Spleen (tissue), 7 donors: ENCODE results near the gene H1-8.

Source experiments
- CTCF ChIP-seq, 11 experiments: fragments of 200-600 bp in 7 of 11; fragments of 450-650 bp in 4 of 11; sonication (generic) in 4 of 11; IDR thresholded peaks in 8 of 11; conservative IDR thresholded peaks in 3 of 11; 1 replicate in 7 of 11; 2 replicates in 4 of 11; pipeline versions ENCODE4 v1.4.0 to v1.8.0; 2016 to 2021; ENCODE audit warnings: antibody characterized with exemption in 11 of 11, inconsistent platforms in 4 of 11, mild to moderate bottlenecking in 1 of 11
- POLR2AphosphoS5 ChIP-seq, 3 donors: sonication (generic); formaldehyde crosslinking; IDR thresholded peaks; one replicate each; pipeline ENCODE4 v1.5.1; 2017; ENCODE audit warnings: antibody characterized with exemption in 3 of 3
- donor health status: DM: no; HTN: no; CAD: no; lungs with moderate emphysema.
- donor health status: DM: no; HTN: no; CAD: no.
- donor health status: DM: no; HTN: no; CAD: no.

- TF ChIP-seq POLR2AphosphoS5 (IDR thresholded peaks at IDR 0.05): no peak
- no peak for TF ChIP-seq CTCF (IDR thresholded peaks at IDR 0.05 in 8 of 11, conservative IDR thresholded peaks at IDR 0.05 in 3 of 11)
Observed at GRCh38 chr3:129548104-129548965, 5.4 kb downstream of the H1-8 start.
